ENCODE data around the gene YAP1. TPM values are rescaled to one million over a fixed set of nuclear protein-coding genes. Genes with fewer than 3 reads are reported as not detected.
A peak's percentile ranks its signal among the peaks of the same experiment; 100 is the strongest.
"Not testable (repeated sequence)": the region's sequence is repeated elsewhere in the genome, so short reads cannot be mapped to it uniquely, and the experiment has no call there.

YAP1 gene
- total RNA-seq, 4 donors from 2014 or later, result 168 to 230 (median 194) TPM

DNA sequence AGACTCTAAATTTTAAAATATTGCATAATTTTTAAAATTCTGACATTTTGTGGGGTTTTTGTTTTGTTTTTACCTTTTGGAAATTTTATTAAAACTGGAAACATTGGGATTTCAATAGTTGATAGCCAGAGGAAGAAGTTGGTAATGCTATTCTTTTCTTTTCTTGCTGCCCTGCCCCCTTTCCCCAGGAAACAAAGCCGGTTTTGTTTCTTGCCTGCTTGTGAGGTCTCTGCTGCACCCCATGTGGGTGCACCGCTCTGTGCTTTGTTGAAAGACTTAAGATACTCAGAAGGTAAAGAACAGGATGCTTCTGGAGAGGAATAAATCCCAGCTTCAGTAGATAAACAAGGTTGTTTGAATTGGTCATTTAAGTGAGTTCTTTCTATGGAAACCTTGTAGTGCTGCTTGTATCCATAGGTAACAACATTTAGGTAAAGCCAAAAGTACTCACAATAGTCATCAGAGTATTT lies 87.5 kb downstream of the YAP1 start:
- TF ChIP-seq POLR2A (IDR thresholded peaks at IDR 0.05), result no peak
- TF ChIP-seq CTCF (IDR thresholded peaks at IDR 0.05), result no peak
- H3K4me1 ChIP-seq, result peaks cover 0 to 4% of the 10 kb centered on the region in 2 donors
- H3K36me3 ChIP-seq, result no peaks in the 10 kb centered on the region
- intact Hi-C loops (cut with DNase I; ENCODE audit: low total_unique reads), result no loop called here
- no peaks in the 10 kb centered on the region for H3K27me3 ChIP-seq
- H3K27ac ChIP-seq, result peak overlapping the region; percentile 53 to 74
- DNase-seq, result no peak
- H3K9me3 ChIP-seq, result no peaks in the 10 kb centered on the region
- H3K4me3 ChIP-seq, result no peak overlapping the region

GRCh38 chr11:102199673-102200072 lies 89.4 kb downstream of the YAP1 start:
- Histone ChIP-seq H3K27ac (no peak overlapping the region), H3K36me3 (no peaks in the 10 kb centered on the region), H3K27me3 (no peaks in the 10 kb centered on the region), H3K4me3 (no peak overlapping the region), H3K4me1 (peaks cover 0 to 4% of the 10 kb centered on the region in 2 donors), H3K9me3 (no peaks in the 10 kb centered on the region)
- intact Hi-C loops (cut with DNase I; ENCODE audit: low total_unique reads), result no loop called here
- DNase-seq, result no peak
- TF ChIP-seq POLR2A (IDR thresholded peaks at IDR 0.05), result no peak
- TF ChIP-seq CTCF (IDR thresholded peaks at IDR 0.05), result no peak

DNA sequence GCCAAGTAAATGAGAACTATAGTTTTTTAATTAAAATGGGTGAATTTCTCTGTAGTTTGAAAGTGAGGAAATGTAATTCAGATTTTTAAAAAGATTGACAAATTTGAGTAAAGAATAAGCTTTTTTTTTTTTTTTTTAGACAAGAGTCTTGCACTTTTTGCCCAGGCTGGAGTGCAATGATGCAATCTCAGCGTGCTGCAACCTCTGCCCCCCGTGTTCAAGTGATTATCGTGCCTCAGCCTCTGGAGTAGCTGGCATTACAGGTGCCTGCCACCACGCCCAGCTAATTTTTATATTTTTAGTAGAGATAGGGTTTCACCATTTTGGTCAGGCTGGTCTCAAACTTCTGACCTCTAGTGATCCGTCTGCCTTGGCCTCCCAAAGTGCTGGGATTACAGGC lies 90.1 kb downstream of the YAP1 start:
- H3K27ac ChIP-seq; H3K27me3 ChIP-seq; intact Hi-C loops (cut with DNase I; ENCODE audit: low total_unique reads); H3K36me3 ChIP-seq; DNase-seq; H3K4me1 ChIP-seq; H3K4me3 ChIP-seq; H3K9me3 ChIP-seq: not testable (repeated sequence)

DNA sequence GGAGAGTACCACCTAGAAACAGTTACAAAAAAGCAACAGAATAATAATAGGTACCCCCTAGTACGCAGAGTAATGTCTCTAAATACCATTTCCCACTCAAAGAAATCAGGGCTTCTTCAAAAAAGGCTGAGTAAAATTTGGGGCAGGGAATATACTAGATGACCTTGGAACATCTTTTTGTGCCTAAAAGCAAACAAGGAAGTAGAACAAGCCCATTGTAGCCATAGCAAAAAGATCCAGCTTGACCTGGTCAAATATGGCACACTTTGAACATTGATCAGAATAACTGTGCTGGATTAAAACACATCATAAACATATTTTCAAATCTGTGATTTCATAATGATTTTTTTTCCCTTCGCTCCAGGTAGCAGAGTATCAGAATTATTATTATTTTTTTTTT lies 91.5 kb downstream of the YAP1 start:
- H3K9me3 ChIP-seq, result no peaks in the 10 kb centered on the region
- intact Hi-C loops (cut with DNase I; ENCODE audit: low total_unique reads), result no loop called here
- DNase-seq, result no peak
- H3K27me3 ChIP-seq, result no peaks in the 10 kb centered on the region
- H3K27ac ChIP-seq, result no peak overlapping the region
- no peak overlapping the region for H3K4me3 ChIP-seq
- H3K4me1 ChIP-seq, result peaks cover 0 to 4% of the 10 kb centered on the region in 2 donors
- H3K36me3 ChIP-seq, result no peaks in the 10 kb centered on the region
- TF ChIP-seq CTCF (IDR thresholded peaks at IDR 0.05) (no peak), POLR2A (IDR thresholded peaks at IDR 0.05) (no peak)

DNA sequence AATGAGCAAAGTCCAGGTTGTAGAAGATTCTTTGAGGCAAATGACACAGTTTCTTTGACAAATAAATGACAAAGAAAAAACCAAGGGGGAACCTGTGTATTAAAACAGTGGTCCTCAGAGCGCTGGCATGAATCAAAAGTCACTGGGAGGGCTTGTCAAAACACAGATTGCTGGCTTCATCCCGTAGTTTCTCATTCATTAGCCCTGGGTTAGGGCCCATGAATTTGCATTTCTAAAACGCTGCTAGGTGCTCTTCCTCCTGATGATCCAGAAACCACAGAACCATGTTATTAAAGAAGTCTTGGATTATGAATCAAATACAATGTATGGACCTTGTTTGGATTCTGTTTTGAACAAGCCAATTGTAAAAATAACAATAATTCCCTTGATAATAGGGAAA lies 92.7 kb downstream of the YAP1 start:
- Histone ChIP-seq H3K4me1 (peaks cover 0 to 4% of the 10 kb centered on the region in 2 donors), H3K9me3 (no peaks in the 10 kb centered on the region), H3K27ac (peak overlapping the region in 1 of 2 donors; percentile 43), H3K4me3 (no peak overlapping the region), H3K27me3 (no peaks in the 10 kb centered on the region), H3K36me3 (no peaks in the 10 kb centered on the region)
- DNase-seq, result no peak
- TF ChIP-seq CTCF (IDR thresholded peaks at IDR 0.05) (no peak), POLR2A (IDR thresholded peaks at IDR 0.05) (no peak)
- intact Hi-C loops (cut with DNase I; ENCODE audit: low total_unique reads), result no loop called here

- no peak for DNase-seq
- intact Hi-C loops (cut with DNase I; ENCODE audit: low total_unique reads), result no loop called here
- H3K27me3 ChIP-seq, result no peaks in the 10 kb centered on the region
- peak overlapping the region in 1 of 2 donors; percentile 43 for H3K27ac ChIP-seq
- no peak for TF ChIP-seq POLR2A (IDR thresholded peaks at IDR 0.05)
- TF ChIP-seq CTCF (IDR thresholded peaks at IDR 0.05), result no peak
- H3K4me3 ChIP-seq, result no peak overlapping the region
- no peaks in the 10 kb centered on the region for H3K36me3 ChIP-seq
- no peaks in the 10 kb centered on the region for H3K9me3 ChIP-seq
- peaks cover 0 to 4% of the 10 kb centered on the region in 2 donors for H3K4me1 ChIP-seq
Observed at GRCh38 chr11:102204174-102204573, 93.9 kb downstream of the YAP1 start.

Measured in uterus (tissue), 4 donors.